ENCODE measurements around the gene UCHL3.

DNA sequence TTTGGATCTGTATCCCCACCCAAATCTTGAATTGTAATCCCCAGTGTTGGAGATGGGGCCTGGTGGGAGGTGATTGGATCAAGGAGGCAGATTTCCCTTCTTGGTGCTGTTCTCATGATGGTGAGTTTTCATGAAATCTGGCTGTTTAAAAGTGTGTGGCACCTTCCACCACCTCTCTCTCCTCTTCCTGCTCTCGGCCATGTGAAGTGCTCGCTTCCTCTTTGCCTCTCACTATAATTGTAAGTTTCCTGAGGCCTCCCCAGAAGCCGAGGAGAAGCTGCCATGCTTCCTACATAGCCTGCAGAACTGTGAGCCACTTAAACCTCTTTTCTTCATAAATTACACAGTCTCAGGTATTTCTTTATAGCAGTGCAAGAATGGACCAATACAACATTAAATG, 27.6 kb upstream of the UCHL3 start:
- TF ChIP-seq, protein P1, sequence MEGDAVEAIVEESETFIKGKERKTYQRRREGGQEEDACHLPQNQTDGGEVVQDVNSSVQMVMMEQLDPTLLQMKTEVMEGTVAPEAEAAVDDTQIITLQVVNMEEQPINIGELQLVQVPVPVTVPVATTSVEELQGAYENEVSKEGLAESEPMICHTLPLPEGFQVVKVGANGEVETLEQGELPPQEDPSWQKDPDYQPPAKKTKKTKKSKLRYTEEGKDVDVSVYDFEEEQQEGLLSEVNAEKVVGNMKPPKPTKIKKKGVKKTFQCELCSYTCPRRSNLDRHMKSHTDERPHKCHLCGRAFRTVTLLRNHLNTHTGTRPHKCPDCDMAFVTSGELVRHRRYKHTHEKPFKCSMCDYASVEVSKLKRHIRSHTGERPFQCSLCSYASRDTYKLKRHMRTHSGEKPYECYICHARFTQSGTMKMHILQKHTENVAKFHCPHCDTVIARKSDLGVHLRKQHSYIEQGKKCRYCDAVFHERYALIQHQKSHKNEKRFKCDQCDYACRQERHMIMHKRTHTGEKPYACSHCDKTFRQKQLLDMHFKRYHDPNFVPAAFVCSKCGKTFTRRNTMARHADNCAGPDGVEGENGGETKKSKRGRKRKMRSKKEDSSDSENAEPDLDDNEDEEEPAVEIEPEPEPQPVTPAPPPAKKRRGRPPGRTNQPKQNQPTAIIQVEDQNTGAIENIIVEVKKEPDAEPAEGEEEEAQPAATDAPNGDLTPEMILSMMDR (conservative IDR thresholded peaks at IDR 0.05; ENCODE audit: low read depth, low read length), result no peak
- no peak for TF ChIP-seq EZH2phosphoT487 (IDR thresholded peaks at IDR 0.05; ENCODE audit: borderline replicate concordance, low read length)

Data from PC-3 (cell line).